GM18909 (cell line): ENCODE results near the gene FUBP1.
A peak's percentile ranks its signal among the peaks of the same experiment; 100 is the strongest.
"Not testable (repeated sequence)": the region's sequence is repeated elsewhere in the genome, so short reads cannot be mapped to it uniquely, and the experiment has no call there.

ENCODE experiments used
- ATAC-seq: cut with Tn5 transposase; IDR thresholded peaks from one replicate; pipeline ENCODE4 v1.9.1; 2021; ENCODE audit warnings: mild to moderate bottlenecking; ENCODE audit not compliant: unreplicated experiment, poor library complexity

FUBP1 gene

GRCh38 chr1:77951328-77951727 lies 27.5 kb downstream of the FUBP1 start:
- ATAC-seq: no peak

GRCh38 chr1:77950873-77951272 lies 28.0 kb downstream of the FUBP1 start:
- ATAC-seq: peak; percentile 82

- peak; percentile 50 for ATAC-seq
Measured at GRCh38 chr1:77948841-77949424, 29.9 kb downstream of the FUBP1 start.

GRCh38 chr1:77945345-77945744 lies 33.5 kb downstream of the FUBP1 start:
- no peak for ATAC-seq

- no peak for ATAC-seq
Measured at GRCh38 chr1:77942400-77943140, 36.3 kb downstream of the FUBP1 start.

- no peak for ATAC-seq
Measured at GRCh38 chr1:77940921-77941570, 37.8 kb downstream of the FUBP1 start.

- ATAC-seq: no peak
Measured at GRCh38 chr1:77938651-77939050, 40.2 kb downstream of the FUBP1 start.

GRCh38 chr1:77929806-77930205 lies 49.1 kb downstream of the FUBP1 start:
- no peak for ATAC-seq

- no peak for ATAC-seq
Measured at GRCh38 chr1:77927414-77927813, 51.5 kb downstream of the FUBP1 start.

- no peak for ATAC-seq
Measured at GRCh38 chr1:77926561-77927357, 52.1 kb downstream of the FUBP1 start.

- ATAC-seq: no peak
Measured at GRCh38 chr1:77925956-77926355, 52.9 kb downstream of the FUBP1 start.

GRCh38 chr1:77925518-77925917 lies 53.4 kb downstream of the FUBP1 start:
- ATAC-seq: no peak

- not testable (repeated sequence) for ATAC-seq
Measured at GRCh38 chr1:77918918-77919317, 60.0 kb downstream of the FUBP1 start.

GRCh38 chr1:77910116-77910515 lies 68.8 kb downstream of the FUBP1 start:
- no peak for ATAC-seq

- no peak for ATAC-seq
Measured at GRCh38 chr1:77906624-77907023, 72.2 kb downstream of the FUBP1 start.

GRCh38 chr1:77906019-77906545 lies 72.8 kb downstream of the FUBP1 start:
- no peak for ATAC-seq

GRCh38 chr1:77905603-77906002 lies 73.3 kb downstream of the FUBP1 start:
- no peak for ATAC-seq

GRCh38 chr1:77900687-77901293 lies 78.1 kb downstream of the FUBP1 start:
- peak; percentile 64 for ATAC-seq

GRCh38 chr1:77899647-77900320 lies 79.1 kb downstream of the FUBP1 start:
- ATAC-seq: no peak
